ENCODE data around the gene BRD4. TPM values are rescaled to one million over a fixed set of nuclear protein-coding genes. Genes with fewer than 3 reads are reported as not detected.

The BRD4 gene
- total RNA-seq, 1 donor from 2014 or later = 153 TPM

DNA sequence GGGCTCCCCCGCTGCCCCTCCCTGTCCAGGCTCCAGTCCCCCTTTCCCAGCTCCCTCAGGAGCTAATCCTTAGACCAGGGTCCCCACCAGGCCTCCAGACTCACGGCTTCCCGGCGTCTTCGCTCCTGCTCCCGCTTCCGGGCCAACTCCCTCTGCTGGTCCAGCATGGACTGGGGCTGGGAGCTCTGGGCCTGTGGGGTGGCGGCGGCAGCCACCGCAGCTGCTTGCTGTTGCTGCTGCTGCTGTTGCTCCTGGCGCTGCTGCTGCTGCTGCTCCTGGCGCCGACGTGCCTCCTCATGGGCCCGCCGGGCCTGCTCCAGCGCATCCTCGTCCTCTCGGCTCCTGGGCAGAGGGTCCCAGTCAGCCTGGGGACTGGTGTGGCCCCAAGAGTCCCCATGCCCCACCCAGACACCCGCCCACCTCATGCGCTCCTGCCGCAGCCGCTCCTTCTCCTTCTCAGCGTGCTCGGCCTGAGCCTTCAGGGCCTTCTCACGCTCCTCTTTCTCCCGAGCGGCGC is 93.6 kb downstream of the BRD4 start:
- no peaks in the 10 kb centered on the region for H3K9me3 Mint-ChIP-seq
- no peak overlapping the region for H3K27ac Mint-ChIP-seq
- H3K4me1 Mint-ChIP-seq = peaks cover 3% of the 10 kb centered on the region
- TF ChIP-seq, protein P1, sequence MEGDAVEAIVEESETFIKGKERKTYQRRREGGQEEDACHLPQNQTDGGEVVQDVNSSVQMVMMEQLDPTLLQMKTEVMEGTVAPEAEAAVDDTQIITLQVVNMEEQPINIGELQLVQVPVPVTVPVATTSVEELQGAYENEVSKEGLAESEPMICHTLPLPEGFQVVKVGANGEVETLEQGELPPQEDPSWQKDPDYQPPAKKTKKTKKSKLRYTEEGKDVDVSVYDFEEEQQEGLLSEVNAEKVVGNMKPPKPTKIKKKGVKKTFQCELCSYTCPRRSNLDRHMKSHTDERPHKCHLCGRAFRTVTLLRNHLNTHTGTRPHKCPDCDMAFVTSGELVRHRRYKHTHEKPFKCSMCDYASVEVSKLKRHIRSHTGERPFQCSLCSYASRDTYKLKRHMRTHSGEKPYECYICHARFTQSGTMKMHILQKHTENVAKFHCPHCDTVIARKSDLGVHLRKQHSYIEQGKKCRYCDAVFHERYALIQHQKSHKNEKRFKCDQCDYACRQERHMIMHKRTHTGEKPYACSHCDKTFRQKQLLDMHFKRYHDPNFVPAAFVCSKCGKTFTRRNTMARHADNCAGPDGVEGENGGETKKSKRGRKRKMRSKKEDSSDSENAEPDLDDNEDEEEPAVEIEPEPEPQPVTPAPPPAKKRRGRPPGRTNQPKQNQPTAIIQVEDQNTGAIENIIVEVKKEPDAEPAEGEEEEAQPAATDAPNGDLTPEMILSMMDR (IDR thresholded peaks at IDR 0.05; ENCODE audit: unreplicated experiment) = no peak
- DNase-seq (ENCODE audit: low spot score in 2 of 2, unreplicated experiment in 2 of 2) = no peak
- H3K36me3 Mint-ChIP-seq = peaks cover 15% of the 10 kb centered on the region
- no peak overlapping the region for H3K4me3 Mint-ChIP-seq
- H3K27me3 Mint-ChIP-seq (ENCODE audit: low read depth) = peaks cover 1% of the 10 kb centered on the region

DNA sequence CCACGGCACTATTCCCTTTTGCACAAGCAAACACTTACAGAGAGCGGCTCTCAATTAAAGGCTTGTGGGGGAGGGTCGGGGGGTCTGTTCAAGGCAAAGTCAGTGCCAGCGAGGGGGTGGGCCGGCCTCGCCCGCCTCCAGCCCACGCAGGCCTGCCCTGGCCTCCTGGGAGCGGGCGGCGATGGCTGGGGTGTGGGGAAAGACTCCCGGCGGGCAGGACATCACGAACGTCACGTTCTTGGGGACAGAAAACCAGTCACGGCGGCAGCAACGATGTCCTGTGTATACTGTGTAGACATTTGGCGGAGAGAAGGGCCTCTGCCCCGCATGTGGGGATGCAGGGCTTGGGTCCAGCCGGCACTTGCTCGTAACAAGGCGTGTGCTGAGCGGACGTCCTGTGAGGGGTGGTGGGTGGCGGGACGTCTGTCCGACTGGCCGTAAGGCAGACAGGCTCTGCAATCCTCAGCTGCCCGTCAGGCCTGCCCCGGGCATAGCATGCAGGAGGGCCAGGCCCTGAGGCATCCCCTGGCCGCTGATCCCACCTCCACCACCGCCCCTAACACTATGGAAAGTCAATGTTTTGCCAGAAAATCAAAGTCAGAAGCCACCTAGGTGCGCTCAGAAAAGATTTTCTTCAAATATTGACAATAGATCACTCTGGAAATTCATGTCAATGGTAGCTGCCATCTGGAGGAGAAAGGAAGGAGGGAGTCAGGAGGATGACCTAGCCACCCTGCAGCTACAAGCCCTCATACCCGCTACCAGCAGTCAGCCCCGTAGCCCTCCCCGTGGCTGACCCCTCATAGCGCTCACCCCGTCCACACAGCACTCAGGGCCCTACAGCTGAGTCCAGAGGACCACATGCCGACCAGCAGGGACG is 94.3 kb downstream of the BRD4 start:
- Mint-ChIP-seq H3K27ac (no peak overlapping the region), H3K4me1 (peaks cover 3% of the 10 kb centered on the region), H3K9me3 (no peaks in the 10 kb centered on the region), H3K27me3 (ENCODE audit: low read depth) (peaks cover 1% of the 10 kb centered on the region), H3K36me3 (peaks cover 12% of the 10 kb centered on the region), H3K4me3 (no peak overlapping the region)
- TF ChIP-seq, protein P1 (IDR thresholded peaks at IDR 0.05; ENCODE audit: unreplicated experiment) = no peak
- no peak for DNase-seq (ENCODE audit: low spot score in 2 of 2, unreplicated experiment in 2 of 2)

DNA sequence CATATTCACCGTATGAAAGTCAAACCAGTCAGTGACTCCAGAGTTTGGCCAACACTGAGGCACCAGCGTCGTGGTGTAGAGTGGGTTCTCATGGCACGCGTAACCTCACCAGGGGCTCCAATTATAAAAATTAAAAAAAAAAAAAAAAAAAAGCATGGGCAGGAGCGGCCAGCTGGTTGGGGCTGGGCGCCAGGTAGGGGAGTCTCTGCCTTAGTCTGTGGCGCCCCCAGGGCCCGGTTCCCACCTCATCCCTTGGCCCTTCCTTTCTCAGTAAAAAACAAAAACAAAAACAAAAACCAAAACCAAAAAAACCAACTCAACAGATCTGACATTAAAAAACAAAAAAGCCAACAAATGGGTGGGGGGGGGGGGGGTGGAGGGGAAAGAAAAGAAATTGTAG is 95.5 kb downstream of the BRD4 start:
- Mint-ChIP-seq H3K27me3 (ENCODE audit: low read depth) (peaks cover 10% of the 10 kb centered on the region), H3K27ac (no peak overlapping the region), H3K4me3 (no peak overlapping the region), H3K4me1 (peaks cover 5% of the 10 kb centered on the region), H3K36me3 (peaks cover 12% of the 10 kb centered on the region), H3K9me3 (no peaks in the 10 kb centered on the region)
- TF ChIP-seq, protein P1 (IDR thresholded peaks at IDR 0.05; ENCODE audit: unreplicated experiment) = no peak
- no peak for DNase-seq (ENCODE audit: low spot score in 2 of 2, unreplicated experiment in 2 of 2)

DNA sequence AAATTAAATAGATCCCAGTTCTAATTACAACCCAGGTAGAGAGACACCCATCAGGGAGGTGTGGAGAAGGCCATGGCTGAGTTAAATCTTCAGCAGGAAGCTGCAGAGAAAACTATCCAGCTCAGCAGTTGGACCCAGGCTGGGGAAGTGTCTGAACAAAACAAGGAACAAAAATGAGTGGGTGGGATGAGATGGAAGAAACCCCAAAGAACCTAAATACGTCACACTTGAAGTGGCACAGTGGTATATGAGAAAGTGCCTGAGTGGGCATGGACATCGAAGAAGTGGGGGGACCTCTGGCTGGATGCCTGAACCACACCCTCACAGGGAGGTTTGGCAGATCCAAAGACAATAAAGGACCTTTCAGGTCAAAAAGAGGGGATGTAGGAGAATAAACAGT is 96.6 kb downstream of the BRD4 start:
- Mint-ChIP-seq H3K27ac (no peak overlapping the region), H3K9me3 (no peaks in the 10 kb centered on the region), H3K4me3 (no peak overlapping the region), H3K4me1 (peaks cover 5% of the 10 kb centered on the region), H3K27me3 (ENCODE audit: low read depth) (peaks cover 18% of the 10 kb centered on the region), H3K36me3 (peaks cover 12% of the 10 kb centered on the region)
- no peak for DNase-seq (ENCODE audit: low spot score in 2 of 2, unreplicated experiment in 2 of 2)
- TF ChIP-seq, protein P1 (IDR thresholded peaks at IDR 0.05; ENCODE audit: unreplicated experiment) = no peak

DNA sequence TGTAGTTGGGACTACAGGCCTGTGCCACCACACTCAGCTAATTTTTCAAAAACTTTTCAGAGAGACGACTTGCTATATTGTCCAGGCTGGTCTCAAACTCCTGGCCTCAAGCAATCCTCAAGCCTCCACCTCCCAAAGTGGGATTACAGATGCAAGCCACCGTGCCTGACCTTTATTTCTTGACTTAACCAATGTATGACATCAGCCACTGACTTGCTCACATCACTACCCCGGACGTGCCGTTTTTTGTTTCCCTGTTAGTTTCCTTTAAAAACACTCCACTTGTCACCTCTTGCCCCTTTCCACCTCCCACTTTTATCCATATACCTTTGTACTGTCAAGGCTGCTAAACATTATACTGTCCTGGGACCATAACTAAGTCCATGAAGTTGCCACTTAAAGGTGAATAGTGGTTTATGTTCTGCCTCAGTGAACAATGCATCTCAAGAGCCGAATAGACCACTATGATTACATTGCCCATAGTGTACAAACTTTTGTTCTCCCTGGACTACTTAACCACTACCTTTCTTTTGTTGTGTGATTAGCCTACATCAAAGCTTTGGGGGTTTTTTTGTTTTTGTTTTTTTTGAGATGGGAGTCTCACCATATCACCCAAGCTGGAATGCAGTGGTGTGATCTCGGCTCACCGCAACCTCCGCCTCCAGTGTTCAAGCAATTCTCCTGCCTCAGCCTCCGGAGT is 97.8 kb downstream of the BRD4 start:
- H3K27ac Mint-ChIP-seq = peak overlapping the region; percentile 39
- no peak for DNase-seq (ENCODE audit: low spot score in 2 of 2, unreplicated experiment in 2 of 2)
- H3K27me3 Mint-ChIP-seq (ENCODE audit: low read depth) = peaks cover 19% of the 10 kb centered on the region

More for the DNA sequence above, 97.8 kb downstream of the BRD4 start:
- TF ChIP-seq, protein P1 (IDR thresholded peaks at IDR 0.05; ENCODE audit: unreplicated experiment) = no peak
- peak overlapping the region; percentile 18 for H3K4me3 Mint-ChIP-seq
- H3K9me3 Mint-ChIP-seq = no peaks in the 10 kb centered on the region
- H3K36me3 Mint-ChIP-seq = peaks cover 8% of the 10 kb centered on the region
- H3K4me1 Mint-ChIP-seq = peaks cover 5% of the 10 kb centered on the region
